Measurements from ENCODE around the gene PWP2.
"Not testable (repeated sequence)": the region's sequence is repeated elsewhere in the genome, so short reads cannot be mapped to it uniquely, and the experiment has no call there.

The PWP2 gene

GRCh38 chr21:44153889-44154228 is 46.7 kb downstream of the PWP2 start:
- CTCF ChIA-PET; DNase-seq; H3K27ac ChIP-seq (ENCODE audit: insufficient read depth in 1 of 2, low read depth in 1 of 2, low read length in 2 of 2, poor library complexity in 1 of 2, severe bottlenecking in 2 of 2); H3K4me3 ChIP-seq (ENCODE audit: control insufficient read depth in 1 of 7, extremely low read depth in 1 of 7, insufficient read depth in 4 of 7, low read depth in 2 of 7, low read length in 6 of 7); H3K9me3 ChIP-seq (ENCODE audit: control extremely low read depth in 1 of 5, control insufficient read depth in 4 of 5, insufficient read depth in 2 of 5, low read depth in 1 of 5, low read length in 4 of 5); H3K4me1 ChIP-seq (ENCODE audit: control extremely low read depth in 1 of 4, control insufficient read depth in 4 of 4, insufficient read depth in 4 of 4, low read length in 3 of 4); POLR2A ChIA-PET; H3K36me3 ChIP-seq (ENCODE audit: control insufficient read depth in 4 of 4, insufficient read depth in 4 of 4, low read length in 3 of 4); H3K27me3 ChIP-seq (replicated peaks in 2 of 5; ENCODE audit: control insufficient read depth in 4 of 5, insufficient read depth in 5 of 5, low read length in 4 of 5): not testable (repeated sequence)
- WGBS (ENCODE audit: insufficient coverage), result no CpG with 5 or more reads among the region's 17 CpGs

GRCh38 chr21:44154816-44155230 is 47.6 kb downstream of the PWP2 start:
- DNase-seq; H3K4me3 ChIP-seq (ENCODE audit: control insufficient read depth in 1 of 7, extremely low read depth in 1 of 7, insufficient read depth in 4 of 7, low read depth in 2 of 7, low read length in 6 of 7); H3K27me3 ChIP-seq (replicated peaks in 2 of 5; ENCODE audit: control insufficient read depth in 4 of 5, insufficient read depth in 5 of 5, low read length in 4 of 5); H3K36me3 ChIP-seq (ENCODE audit: control insufficient read depth in 4 of 4, insufficient read depth in 4 of 4, low read length in 3 of 4); H3K4me1 ChIP-seq (ENCODE audit: control extremely low read depth in 1 of 4, control insufficient read depth in 4 of 4, insufficient read depth in 4 of 4, low read length in 3 of 4); POLR2A ChIA-PET; H3K9me3 ChIP-seq (ENCODE audit: control extremely low read depth in 1 of 5, control insufficient read depth in 4 of 5, insufficient read depth in 2 of 5, low read depth in 1 of 5, low read length in 4 of 5); H3K27ac ChIP-seq (ENCODE audit: insufficient read depth in 1 of 2, low read depth in 1 of 2, low read length in 2 of 2, poor library complexity in 1 of 2, severe bottlenecking in 2 of 2); CTCF ChIA-PET: not testable (repeated sequence)
- WGBS (ENCODE audit: insufficient coverage), result no CpG with 5 or more reads among the region's 20 CpGs

- H3K27ac ChIP-seq (ENCODE audit: insufficient read depth in 1 of 2, low read depth in 1 of 2, low read length in 2 of 2, poor library complexity in 1 of 2, severe bottlenecking in 2 of 2); CTCF ChIA-PET; H3K36me3 ChIP-seq (ENCODE audit: control insufficient read depth in 4 of 4, insufficient read depth in 4 of 4, low read length in 3 of 4); H3K4me3 ChIP-seq (ENCODE audit: control insufficient read depth in 1 of 7, extremely low read depth in 1 of 7, insufficient read depth in 4 of 7, low read depth in 2 of 7, low read length in 6 of 7); H3K9me3 ChIP-seq (ENCODE audit: control extremely low read depth in 1 of 5, control insufficient read depth in 4 of 5, insufficient read depth in 2 of 5, low read depth in 1 of 5, low read length in 4 of 5); H3K4me1 ChIP-seq (ENCODE audit: control extremely low read depth in 1 of 4, control insufficient read depth in 4 of 4, insufficient read depth in 4 of 4, low read length in 3 of 4); H3K27me3 ChIP-seq (replicated peaks in 2 of 5; ENCODE audit: control insufficient read depth in 4 of 5, insufficient read depth in 5 of 5, low read length in 4 of 5); POLR2A ChIA-PET; DNase-seq: not testable (repeated sequence)
- no CpG with 5 or more reads among the region's 38 CpGs for WGBS (ENCODE audit: insufficient coverage)
Observed at GRCh38 chr21:44155231-44155993, 48.2 kb downstream of the PWP2 start.

GRCh38 chr21:44155994-44156380 is 48.8 kb downstream of the PWP2 start:
- H3K36me3 ChIP-seq (ENCODE audit: control insufficient read depth in 4 of 4, insufficient read depth in 4 of 4, low read length in 3 of 4); H3K4me1 ChIP-seq (ENCODE audit: control extremely low read depth in 1 of 4, control insufficient read depth in 4 of 4, insufficient read depth in 4 of 4, low read length in 3 of 4); POLR2A ChIA-PET; DNase-seq; H3K4me3 ChIP-seq (ENCODE audit: control insufficient read depth in 1 of 7, extremely low read depth in 1 of 7, insufficient read depth in 4 of 7, low read depth in 2 of 7, low read length in 6 of 7); H3K9me3 ChIP-seq (ENCODE audit: control extremely low read depth in 1 of 5, control insufficient read depth in 4 of 5, insufficient read depth in 2 of 5, low read depth in 1 of 5, low read length in 4 of 5); H3K27me3 ChIP-seq (replicated peaks in 2 of 5; ENCODE audit: control insufficient read depth in 4 of 5, insufficient read depth in 5 of 5, low read length in 4 of 5); CTCF ChIA-PET; H3K27ac ChIP-seq (ENCODE audit: insufficient read depth in 1 of 2, low read depth in 1 of 2, low read length in 2 of 2, poor library complexity in 1 of 2, severe bottlenecking in 2 of 2): not testable (repeated sequence)
- WGBS (ENCODE audit: insufficient coverage), result no CpG with 5 or more reads among the region's 8 CpGs

- H3K4me3 ChIP-seq (ENCODE audit: control insufficient read depth in 1 of 7, extremely low read depth in 1 of 7, insufficient read depth in 4 of 7, low read depth in 2 of 7, low read length in 6 of 7); H3K4me1 ChIP-seq (ENCODE audit: control extremely low read depth in 1 of 4, control insufficient read depth in 4 of 4, insufficient read depth in 4 of 4, low read length in 3 of 4); H3K9me3 ChIP-seq (ENCODE audit: control extremely low read depth in 1 of 5, control insufficient read depth in 4 of 5, insufficient read depth in 2 of 5, low read depth in 1 of 5, low read length in 4 of 5); POLR2A ChIA-PET; H3K36me3 ChIP-seq (ENCODE audit: control insufficient read depth in 4 of 4, insufficient read depth in 4 of 4, low read length in 3 of 4); H3K27me3 ChIP-seq (replicated peaks in 2 of 5; ENCODE audit: control insufficient read depth in 4 of 5, insufficient read depth in 5 of 5, low read length in 4 of 5); CTCF ChIA-PET; DNase-seq; H3K27ac ChIP-seq (ENCODE audit: insufficient read depth in 1 of 2, low read depth in 1 of 2, low read length in 2 of 2, poor library complexity in 1 of 2, severe bottlenecking in 2 of 2): not testable (repeated sequence)
- no CpG with 5 or more reads among the region's 28 CpGs for WGBS (ENCODE audit: insufficient coverage)
Observed at GRCh38 chr21:44157439-44158081, 50.4 kb downstream of the PWP2 start.

- POLR2A ChIA-PET; H3K4me3 ChIP-seq (ENCODE audit: control insufficient read depth in 1 of 7, extremely low read depth in 1 of 7, insufficient read depth in 4 of 7, low read depth in 2 of 7, low read length in 6 of 7); H3K36me3 ChIP-seq (ENCODE audit: control insufficient read depth in 4 of 4, insufficient read depth in 4 of 4, low read length in 3 of 4); DNase-seq; H3K27ac ChIP-seq (ENCODE audit: insufficient read depth in 1 of 2, low read depth in 1 of 2, low read length in 2 of 2, poor library complexity in 1 of 2, severe bottlenecking in 2 of 2); H3K27me3 ChIP-seq (replicated peaks in 2 of 5; ENCODE audit: control insufficient read depth in 4 of 5, insufficient read depth in 5 of 5, low read length in 4 of 5); H3K9me3 ChIP-seq (ENCODE audit: control extremely low read depth in 1 of 5, control insufficient read depth in 4 of 5, insufficient read depth in 2 of 5, low read depth in 1 of 5, low read length in 4 of 5); H3K4me1 ChIP-seq (ENCODE audit: control extremely low read depth in 1 of 4, control insufficient read depth in 4 of 4, insufficient read depth in 4 of 4, low read length in 3 of 4); CTCF ChIA-PET: not testable (repeated sequence)
- WGBS (ENCODE audit: insufficient coverage), result no CpG with 5 or more reads among the region's 7 CpGs
Observed at GRCh38 chr21:44158082-44158468, 50.9 kb downstream of the PWP2 start.

GRCh38 chr21:44159349-44160297 is 52.4 kb downstream of the PWP2 start:
- H3K9me3 ChIP-seq (ENCODE audit: control extremely low read depth in 1 of 5, control insufficient read depth in 4 of 5, insufficient read depth in 2 of 5, low read depth in 1 of 5, low read length in 4 of 5); H3K27ac ChIP-seq (ENCODE audit: insufficient read depth in 1 of 2, low read depth in 1 of 2, low read length in 2 of 2, poor library complexity in 1 of 2, severe bottlenecking in 2 of 2); H3K36me3 ChIP-seq (ENCODE audit: control insufficient read depth in 4 of 4, insufficient read depth in 4 of 4, low read length in 3 of 4); H3K4me1 ChIP-seq (ENCODE audit: control extremely low read depth in 1 of 4, control insufficient read depth in 4 of 4, insufficient read depth in 4 of 4, low read length in 3 of 4); DNase-seq; CTCF ChIA-PET; H3K27me3 ChIP-seq (replicated peaks in 2 of 5; ENCODE audit: control insufficient read depth in 4 of 5, insufficient read depth in 5 of 5, low read length in 4 of 5); H3K4me3 ChIP-seq (ENCODE audit: control insufficient read depth in 1 of 7, extremely low read depth in 1 of 7, insufficient read depth in 4 of 7, low read depth in 2 of 7, low read length in 6 of 7); POLR2A ChIA-PET: not testable (repeated sequence)
- WGBS (ENCODE audit: insufficient coverage), result no CpG with 5 or more reads among the region's 30 CpGs
